GM12878 (cell line): ENCODE results near the gene GSG1L.

Experiments
- BCL11A ChIP-seq: IDR thresholded peaks from 2 replicates; pipeline ENCODE4 v1.6.1; 2011; ENCODE audit warnings: low read depth, low read length
- CHD1 ChIP-seq: IDR thresholded peaks from 2 replicates; pipeline ENCODE4 v1.6.1; 2012; ENCODE audit warnings: low read depth, low read length, improper control_type of control experiment
- CREM ChIP-seq: IDR thresholded peaks from 2 replicates; pipeline ENCODE4 v1.6.1; 2014; ENCODE audit warnings: antibody characterized with exemption, low read depth
- EP300 ChIP-seq, 2 experiments: fragments of 150-350 bp in 1 of 2; IDR thresholded peaks; 2 replicates each; pipeline ENCODE4 v1.6.1; 2011 to 2012; ENCODE audit warnings: low read depth in 2 of 2, low read length in 2 of 2, borderline replicate concordance in 1 of 2, improper control_type of control experiment in 1 of 2, inconsistent platforms in 1 of 2; ENCODE audit not compliant: control insufficient read depth in 1 of 2
- JUND ChIP-seq: IDR thresholded peaks from 2 replicates; pipeline ENCODE4 v1.6.1; 2012; ENCODE audit warnings: low read depth, mild to moderate bottlenecking, low read length, improper control_type of control experiment, moderate library complexity
- MXI1 ChIP-seq: fragments of 150-350 bp; IDR thresholded peaks from 2 replicates; pipeline ENCODE4 v1.6.1; 2011; ENCODE audit warnings: low read depth, mild to moderate bottlenecking, inconsistent platforms, low read length, improper control_type of control experiment
- RAD51 ChIP-seq: fragments of 450-650 bp; IDR thresholded peaks from 2 replicates; pipeline ENCODE4 v1.6.1; 2016; ENCODE audit warnings: moderate library complexity, mild to moderate bottlenecking, inconsistent platforms
- RELA ChIP-seq: fragments of 450-650 bp; IDR thresholded peaks from 2 replicates; pipeline ENCODE4 v1.8.0; 2014; ENCODE audit warnings: borderline replicate concordance; ENCODE audit not compliant: partially characterized antibody
- TAF1 ChIP-seq: IDR thresholded peaks from 2 replicates; pipeline ENCODE4 v1.6.1; 2011; ENCODE audit warnings: mild to moderate bottlenecking, low read depth, low read length, borderline replicate concordance
- ZNF24 ChIP-seq: fragments of 450-650 bp; IDR thresholded peaks from 2 replicates; pipeline ENCODE4 v1.6.1; 2017; ENCODE audit warnings: antibody characterized with exemption, mild to moderate bottlenecking
- TF ChIP-seq, protein P1 (sequence below): fragments of 450-650 bp; conservative IDR thresholded peaks from 2 replicates; pipeline ENCODE4 v1.6.1; 2017; ENCODE audit warnings: mild to moderate bottlenecking, moderate library complexity
- TF ChIP-seq, protein P2 (sequence below): fragments of 450-650 bp; IDR thresholded peaks from 2 replicates; pipeline ENCODE4 v1.6.1; 2017; ENCODE audit warnings: mild to moderate bottlenecking

DNA sequence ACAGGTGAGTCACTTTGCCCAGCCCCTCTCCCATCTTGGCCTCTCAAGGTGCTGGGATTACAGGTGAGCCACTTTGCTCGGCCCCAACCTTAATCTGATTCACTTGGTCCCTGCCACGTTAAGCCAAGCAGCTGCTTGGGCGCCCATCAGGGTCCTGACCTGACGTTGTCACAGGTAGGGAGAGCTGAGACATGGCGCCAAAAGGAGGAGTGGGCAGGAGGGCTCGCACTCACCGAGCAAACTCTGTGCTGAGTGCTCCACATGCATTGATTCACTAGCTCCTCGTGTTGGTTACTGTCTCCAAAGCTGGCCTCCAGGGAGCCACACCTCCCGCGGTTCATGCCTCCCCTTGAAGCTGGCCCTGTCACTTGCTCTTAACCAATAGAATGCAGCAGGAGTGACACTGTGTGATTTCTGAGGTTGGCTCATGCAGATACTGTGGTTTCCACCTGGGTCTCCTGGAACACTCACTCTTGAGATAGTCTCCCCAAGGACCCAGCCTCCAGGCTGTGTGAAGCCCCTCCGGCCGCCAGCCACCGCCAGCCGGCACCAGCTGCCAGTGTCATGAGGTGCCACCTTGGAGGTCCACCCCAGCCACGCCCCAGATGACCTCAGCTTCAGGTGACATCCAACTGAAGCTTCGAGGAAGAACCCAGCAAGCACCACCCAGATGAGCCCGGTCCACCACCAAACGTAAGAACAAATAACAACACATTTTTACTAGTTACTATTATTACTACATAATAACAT is 223.0 kb downstream of the GSG1L start:
- TF ChIP-seq RAD51 (no peak), CREM (no peak), EP300 (IDR thresholded peaks at IDR 0.05; ENCODE audit: borderline replicate concordance in 1 of 2, control insufficient read depth in 1 of 2, low read depth in 2 of 2, low read length in 2 of 2) (no peak), TAF1 (no peak), ZNF24 (no peak), BCL11A (no peak), CHD1 (no peak), JUND (no peak), MXI1 (no peak), RELA (no peak)
- TF ChIP-seq, protein P1, sequence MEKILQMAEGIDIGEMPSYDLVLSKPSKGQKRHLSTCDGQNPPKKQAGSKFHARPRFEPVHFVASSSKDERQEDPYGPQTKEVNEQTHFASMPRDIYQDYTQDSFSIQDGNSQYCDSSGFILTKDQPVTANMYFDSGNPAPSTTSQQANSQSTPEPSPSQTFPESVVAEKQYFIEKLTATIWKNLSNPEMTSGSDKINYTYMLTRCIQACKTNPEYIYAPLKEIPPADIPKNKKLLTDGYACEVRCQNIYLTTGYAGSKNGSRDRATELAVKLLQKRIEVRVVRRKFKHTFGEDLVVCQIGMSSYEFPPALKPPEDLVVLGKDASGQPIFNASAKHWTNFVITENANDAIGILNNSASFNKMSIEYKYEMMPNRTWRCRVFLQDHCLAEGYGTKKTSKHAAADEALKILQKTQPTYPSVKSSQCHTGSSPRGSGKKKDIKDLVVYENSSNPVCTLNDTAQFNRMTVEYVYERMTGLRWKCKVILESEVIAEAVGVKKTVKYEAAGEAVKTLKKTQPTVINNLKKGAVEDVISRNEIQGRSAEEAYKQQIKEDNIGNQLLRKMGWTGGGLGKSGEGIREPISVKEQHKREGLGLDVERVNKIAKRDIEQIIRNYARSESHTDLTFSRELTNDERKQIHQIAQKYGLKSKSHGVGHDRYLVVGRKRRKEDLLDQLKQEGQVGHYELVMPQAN: no peak
- TF ChIP-seq, protein P2, sequence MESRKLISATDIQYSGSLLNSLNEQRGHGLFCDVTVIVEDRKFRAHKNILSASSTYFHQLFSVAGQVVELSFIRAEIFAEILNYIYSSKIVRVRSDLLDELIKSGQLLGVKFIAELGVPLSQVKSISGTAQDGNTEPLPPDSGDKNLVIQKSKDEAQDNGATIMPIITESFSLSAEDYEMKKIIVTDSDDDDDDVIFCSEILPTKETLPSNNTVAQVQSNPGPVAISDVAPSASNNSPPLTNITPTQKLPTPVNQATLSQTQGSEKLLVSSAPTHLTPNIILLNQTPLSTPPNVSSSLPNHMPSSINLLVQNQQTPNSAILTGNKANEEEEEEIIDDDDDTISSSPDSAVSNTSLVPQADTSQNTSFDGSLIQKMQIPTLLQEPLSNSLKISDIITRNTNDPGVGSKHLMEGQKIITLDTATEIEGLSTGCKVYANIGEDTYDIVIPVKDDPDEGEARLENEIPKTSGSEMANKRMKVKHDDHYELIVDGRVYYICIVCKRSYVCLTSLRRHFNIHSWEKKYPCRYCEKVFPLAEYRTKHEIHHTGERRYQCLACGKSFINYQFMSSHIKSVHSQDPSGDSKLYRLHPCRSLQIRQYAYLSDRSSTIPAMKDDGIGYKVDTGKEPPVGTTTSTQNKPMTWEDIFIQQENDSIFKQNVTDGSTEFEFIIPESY: no peak
